H1 (cell line): ENCODE results near the gene NFASC. TPM values are rescaled to one million over a fixed set of nuclear protein-coding genes. Genes with fewer than 3 reads are reported as not detected.

Experiments used
- ASH2L ChIP-seq: fragments of 200-600, 300-600 bp; sonication (generic); IDR thresholded peaks from one replicate; pipeline ENCODE4 v1.7.1; 2017; ENCODE audit warnings: low read length
- ATF2 ChIP-seq: IDR thresholded peaks from 2 replicates; pipeline ENCODE4 v1.6.1; 2012; ENCODE audit warnings: low read length, inconsistent platforms
- CBX5 ChIP-seq: fragments of 300-800, 300-1000 bp; sonication (generic); IDR thresholded peaks from 2 replicates; pipeline ENCODE4 v1.7.1; 2016; ENCODE audit warnings: antibody characterized with exemption, low read length, low read depth
- CEBPB ChIP-seq: IDR thresholded peaks from 2 replicates; pipeline ENCODE4 v1.6.1; 2012; ENCODE audit warnings: low read depth, low read length
- CTCF ChIP-seq, 3 experiments: IDR thresholded peaks; 1 replicate in 2 of 3; 2 replicates in 1 of 3; pipeline versions ENCODE4 v1.5.1 to v1.6.1; 2011; ENCODE audit warnings: low read length in 3 of 3, mild to moderate bottlenecking in 3 of 3, inconsistent platforms in 2 of 3, low read depth in 1 of 3, moderate library complexity in 1 of 3; ENCODE audit not compliant: insufficient read depth in 1 of 3; ENCODE audit errors: control extremely low read depth in 1 of 3
- EP300 ChIP-seq, 2 experiments: IDR thresholded peaks; 1 replicate in 1 of 2; 2 replicates in 1 of 2; pipeline ENCODE4 v1.6.1; 2011 to 2012; ENCODE audit warnings: low read depth in 2 of 2, low read length in 2 of 2, mild to moderate bottlenecking in 2 of 2, borderline replicate concordance in 1 of 2, inconsistent platforms in 1 of 2, moderate library complexity in 1 of 2
- JUND ChIP-seq: IDR thresholded peaks from 2 replicates; pipeline ENCODE4 v1.6.1; 2011; ENCODE audit warnings: mild to moderate bottlenecking, improper control_type of control experiment, low read length
- MAFK ChIP-seq: IDR thresholded peaks from 2 replicates; pipeline ENCODE4 v1.6.1; 2012; ENCODE audit warnings: low read depth, mild to moderate bottlenecking, improper control_type of control experiment, low read length
- NRF1 ChIP-seq: IDR thresholded peaks from 2 replicates; pipeline ENCODE4 v1.6.1; 2011; ENCODE audit warnings: mild to moderate bottlenecking, low read depth, low read length, improper control_type of control experiment
- PHF8 ChIP-seq: fragments of 200-600 bp; sonication (generic); conservative IDR thresholded peaks from 2 replicates; pipeline ENCODE4 v1.7.1; 2012; ENCODE audit warnings: low read depth, mild to moderate bottlenecking, inconsistent platforms, low read length, moderate library complexity
- RAD21 ChIP-seq, 2 experiments: IDR thresholded peaks in 1 of 2; conservative IDR thresholded peaks in 1 of 2; 2 replicates each; pipeline ENCODE4 v1.6.1; 2011; ENCODE audit warnings: low read depth in 2 of 2, low read length in 2 of 2, improper control_type of control experiment in 1 of 2, inconsistent platforms in 1 of 2, mild to moderate bottlenecking in 1 of 2, moderate library complexity in 1 of 2
- SIRT6 ChIP-seq: IDR thresholded peaks from one replicate; pipeline ENCODE4 v1.7.1; 2012; ENCODE audit warnings: low read length, inconsistent platforms
- SP1 ChIP-seq: IDR thresholded peaks from 2 replicates; pipeline ENCODE4 v1.6.1; 2011; ENCODE audit warnings: low read depth, low read length
- TCF12 ChIP-seq: IDR thresholded peaks from 2 replicates; pipeline ENCODE4 v1.6.1; 2011; ENCODE audit warnings: low read depth, mild to moderate bottlenecking, low read length
- polyA plus RNA-seq, 7 experiments: library from polyadenylated mRNA; depleted of rRNA in 3 of 7; stranded (reverse) in 5 of 7; unstranded in 2 of 7; fragments of >200 nt in 5 of 7; fragments of 200-250 nt in 2 of 7; gene quantifications; 1 replicate in 5 of 7; 2 replicates in 1 of 7; 4 replicates in 1 of 7; pipeline versions ENCODE4 v1.2.1 to v1.2.3, GENCODE V29; 2011 to 2013; ENCODE audit warnings: missing spikeins in 2 of 7, mixed read lengths in 2 of 7
- total RNA-seq: library from RNA; stranded (reverse); fragmentation: NEBNext Ultra II Directional; extraction: Animal tissue kit (Norgen Biotek cat#: 25700); gene quantifications from 2 replicates; pipeline ENCODE4 v1.2.1, GENCODE V29; 2021

The NFASC gene
- total and polyA plus RNA-seq, 2 of the 8 experiments (the other 6 are each of a cell fraction or from before 2014, with no cell fraction given): 5.0 to 15.2 TPM

- TF ChIP-seq CBX5 (no peak), RAD21 (IDR thresholded peaks at IDR 0.05 in 1 of 2, conservative IDR thresholded peaks at IDR 0.05 in 1 of 2; ENCODE audit: low read depth in 2 of 2, low read length in 2 of 2) (no peak), ASH2L (peak; percentile 39), TCF12 (peak; percentile 89), JUND (peak; percentile 87), MAFK (no peak), CTCF (IDR thresholded peaks at IDR 0.05; ENCODE audit: control extremely low read depth in 1 of 3, insufficient read depth in 1 of 3, low read depth in 1 of 3, low read length in 3 of 3) (no peak), EP300 (IDR thresholded peaks at IDR 0.05; ENCODE audit: borderline replicate concordance in 1 of 2, low read depth in 2 of 2, low read length in 2 of 2) (peak in 1 of 2 experiments; percentile 92; a peak in 1 of 3 replicates), SP1 (peak; percentile 59; the same call in 1 of the 2 replicates), SIRT6 (no peak), PHF8 (no peak), NRF1 (no peak), ATF2 (no peak), CEBPB (no peak)
Observed at GRCh38 chr1:204924013-204924759, 53.5 kb downstream of the NFASC start (continued).
